Left hindlimb (tissue), 1 donor: ENCODE data around the gene RNF212.

Source experiments
- DNase-seq: peaks from one replicate; pipeline ENCODE4 v3.0.0-alpha.2; 2018

Gene RNF212

GRCh38 chr4:1087371-1087770, 26.0 kb downstream of the RNF212 start:
- no peak for DNase-seq

DNA sequence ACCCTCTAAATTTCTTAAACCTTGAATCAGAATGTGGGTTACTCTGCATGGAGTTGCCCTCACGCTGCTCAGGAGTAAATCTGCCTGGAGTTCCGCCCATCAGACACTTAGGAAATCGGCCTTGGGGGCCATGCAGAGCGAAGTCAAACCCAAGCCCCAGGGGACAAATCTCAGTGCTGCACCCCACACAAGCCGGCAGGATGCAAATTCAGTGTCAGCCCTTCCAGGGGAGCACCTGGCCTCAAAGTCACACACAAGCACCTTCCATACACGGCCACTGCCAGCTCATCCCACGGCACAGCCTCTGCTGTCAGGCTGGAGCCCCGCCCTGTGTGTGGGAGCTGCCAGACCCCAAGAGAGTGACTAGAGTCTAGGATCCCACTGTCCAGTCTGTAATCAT, 27.4 kb downstream of the RNF212 start:
- no peak for DNase-seq

DNA sequence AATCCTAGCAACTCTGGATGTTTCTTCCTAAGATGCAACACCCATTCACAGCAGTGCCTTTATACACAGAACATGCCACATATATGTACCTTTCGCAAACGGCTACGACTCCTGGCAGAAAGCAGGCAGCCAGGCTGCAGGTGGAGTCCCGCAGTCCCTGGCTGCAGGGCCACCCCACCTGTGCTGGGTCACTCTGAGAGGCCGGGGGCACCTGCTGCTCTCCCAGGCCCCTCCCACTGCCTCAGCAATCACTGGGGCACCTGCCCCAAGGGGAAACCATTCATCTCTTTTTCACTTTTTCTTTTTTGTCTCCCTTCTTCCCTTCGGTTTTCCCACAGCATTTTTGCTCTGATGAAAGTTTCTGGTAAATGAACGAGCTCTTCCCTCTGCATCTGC, 28.0 kb downstream of the RNF212 start:
- no peak for DNase-seq

- DNase-seq = no peak
These were observed 28.5 kb downstream of the RNF212 start for GRCh38 chr4:1084796-1085403.

DNA sequence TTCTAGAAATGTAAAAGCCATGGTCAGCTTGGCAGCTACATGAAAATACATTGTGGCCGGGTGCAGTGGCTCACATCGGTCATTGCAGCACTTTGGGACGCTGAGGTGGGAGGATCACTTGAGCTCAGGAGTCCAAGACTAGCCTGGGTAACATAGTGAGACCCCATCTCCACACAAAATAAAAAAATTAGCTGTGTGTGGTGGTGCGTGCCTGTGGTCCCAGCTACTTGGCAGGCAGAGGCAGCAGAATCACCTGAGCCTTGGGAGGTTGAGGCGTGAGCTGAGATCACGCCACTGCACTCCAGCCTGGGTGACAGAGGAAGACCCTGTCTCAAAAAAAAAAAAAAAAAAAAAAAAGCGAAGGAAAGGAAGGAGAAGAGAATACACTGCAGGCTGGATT, 29.0 kb downstream of the RNF212 start:
- no peak for DNase-seq

DNA sequence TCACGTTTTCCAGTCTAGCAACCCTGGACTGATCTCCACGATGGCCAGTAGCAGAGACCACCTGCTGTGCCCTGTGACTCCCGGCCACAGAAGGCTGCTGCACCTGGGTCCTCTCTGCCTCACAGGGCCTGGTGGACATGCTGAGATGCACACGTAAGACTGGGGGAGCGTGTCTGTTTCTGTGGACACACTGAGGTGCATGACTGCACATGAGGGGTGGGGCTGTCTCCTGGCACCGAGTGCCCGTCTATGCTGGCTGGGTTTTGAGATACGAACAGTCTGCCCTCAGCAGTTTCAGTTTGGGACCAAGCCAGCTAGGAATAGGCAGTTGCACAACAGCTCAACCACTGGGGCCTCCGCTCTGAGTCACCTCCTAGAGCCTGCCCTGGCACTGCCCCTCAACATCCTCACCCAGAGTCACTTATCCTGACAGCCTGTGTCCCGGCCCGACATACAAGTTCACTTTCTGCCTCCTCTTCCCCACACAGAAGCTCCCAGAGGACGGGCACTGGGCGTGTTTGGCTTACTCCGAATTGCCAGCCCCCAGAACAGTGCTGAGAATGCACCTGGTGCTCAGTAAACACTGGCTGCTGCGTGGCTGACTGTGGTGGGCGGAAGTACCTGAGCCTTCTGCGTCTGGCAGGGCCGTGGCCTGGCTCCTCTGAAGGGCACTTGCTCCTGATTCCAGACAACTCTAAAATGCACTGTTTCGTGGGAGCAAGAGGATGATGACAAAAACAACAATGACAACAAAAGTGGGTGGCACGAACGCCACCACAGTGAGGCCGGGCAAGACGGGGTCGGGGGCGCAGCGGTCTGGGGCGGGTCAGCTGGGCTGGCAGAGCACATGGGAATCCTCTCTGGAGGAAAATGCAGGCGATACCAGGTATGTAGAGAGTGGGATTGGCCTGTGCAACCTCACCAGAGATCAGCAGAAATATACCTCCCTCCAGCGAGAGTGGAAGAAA, 30.9 kb downstream of the RNF212 start:
- no peak for DNase-seq

GRCh38 chr4:1081689-1082040, 31.7 kb downstream of the RNF212 start:
- DNase-seq = no peak

GRCh38 chr4:1080961-1081688, 32.2 kb downstream of the RNF212 start:
- DNase-seq = no peak

DNA sequence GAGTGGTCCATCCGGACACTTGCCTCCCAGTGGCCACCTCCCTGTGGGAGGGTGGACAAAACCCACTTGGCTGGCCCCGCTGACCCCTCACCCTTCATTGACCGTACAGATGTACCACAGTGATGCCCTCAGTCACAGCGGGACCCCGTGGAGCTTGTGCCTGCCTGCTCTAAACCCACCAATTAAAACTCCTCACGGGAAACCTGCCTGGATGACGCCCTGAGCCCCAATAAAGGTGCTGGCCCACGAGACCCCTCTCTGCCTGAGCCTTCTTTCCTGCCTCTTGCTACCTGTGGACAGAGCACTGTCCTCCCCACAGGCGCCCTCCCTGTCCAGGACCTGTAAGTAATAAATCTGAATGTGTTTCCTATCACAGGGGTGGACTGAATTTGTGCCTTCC, 32.9 kb downstream of the RNF212 start:
- DNase-seq = no peak

DNA sequence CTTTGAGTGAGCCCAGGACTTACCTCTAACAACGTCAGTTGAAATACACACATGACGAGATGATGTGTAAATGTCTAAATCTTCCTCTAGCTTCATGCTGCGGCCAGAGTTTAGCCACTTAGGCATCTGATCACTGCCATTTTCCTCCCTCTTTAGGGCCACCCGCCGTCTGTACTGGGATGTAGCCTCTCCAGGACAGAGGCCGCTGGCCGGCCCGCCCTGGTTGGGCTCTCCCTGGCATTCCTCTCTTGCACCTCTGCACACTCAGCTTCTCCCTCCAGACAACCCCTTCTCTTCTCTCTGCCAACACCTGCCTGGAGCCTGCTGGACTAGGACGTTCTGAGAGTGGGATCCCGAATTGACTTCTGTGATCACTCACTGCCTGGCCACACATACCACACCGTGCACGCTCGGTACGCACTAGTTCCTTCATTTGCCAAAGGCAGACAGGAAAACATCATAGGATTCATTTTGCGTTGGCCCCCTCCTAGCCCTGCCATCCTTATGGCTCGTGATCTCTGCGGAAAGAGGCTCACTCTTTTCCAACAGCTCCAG, 33.6 kb downstream of the RNF212 start:
- DNase-seq = no peak

GRCh38 chr4:1078490-1078889, 34.9 kb downstream of the RNF212 start:
- no peak for DNase-seq

GRCh38 chr4:1077711-1078477, 35.5 kb downstream of the RNF212 start:
- DNase-seq = no peak

DNA sequence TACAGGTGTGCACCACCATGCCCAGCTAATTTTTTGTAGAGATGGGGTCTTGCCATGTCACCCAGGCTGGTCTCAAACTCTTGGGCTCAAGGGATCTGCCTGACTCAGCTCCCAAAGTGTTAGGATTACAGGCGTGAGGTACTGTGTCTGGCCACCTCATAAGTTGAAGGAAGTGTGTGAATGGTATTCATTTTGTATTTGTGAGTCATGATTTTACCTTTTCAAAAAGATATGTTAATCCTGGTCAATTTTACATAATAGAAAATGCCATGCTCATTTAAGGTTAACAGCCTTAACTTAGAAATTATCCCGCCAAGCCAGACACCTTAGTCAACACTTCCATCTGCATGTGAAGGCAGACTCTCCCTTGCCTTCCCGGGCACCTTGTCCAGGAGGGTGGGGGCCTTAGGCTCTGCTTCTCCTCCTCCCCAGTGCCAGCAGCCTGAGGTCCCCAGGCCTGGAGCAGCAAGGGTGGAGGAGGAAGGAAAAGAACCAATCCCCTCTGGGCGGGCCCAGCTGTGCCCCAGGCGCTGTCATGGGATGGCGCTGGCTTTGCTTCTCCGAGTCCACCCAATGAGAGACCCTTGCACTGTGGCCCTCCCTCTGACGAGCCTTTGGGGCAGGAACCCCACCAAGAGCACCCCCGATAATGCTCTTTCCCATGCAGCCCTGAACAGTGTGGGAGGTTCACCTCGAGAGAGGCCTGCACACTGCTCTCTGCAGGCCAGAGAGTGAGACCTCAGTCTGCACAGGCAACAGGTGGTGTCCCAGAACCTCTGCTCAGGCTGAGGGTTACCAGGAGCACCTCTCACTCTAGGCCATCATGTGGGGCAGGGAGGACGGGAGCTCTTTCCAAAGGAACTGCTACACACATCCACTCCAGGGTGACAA, 37.3 kb downstream of the RNF212 start:
- no peak for DNase-seq

DNA sequence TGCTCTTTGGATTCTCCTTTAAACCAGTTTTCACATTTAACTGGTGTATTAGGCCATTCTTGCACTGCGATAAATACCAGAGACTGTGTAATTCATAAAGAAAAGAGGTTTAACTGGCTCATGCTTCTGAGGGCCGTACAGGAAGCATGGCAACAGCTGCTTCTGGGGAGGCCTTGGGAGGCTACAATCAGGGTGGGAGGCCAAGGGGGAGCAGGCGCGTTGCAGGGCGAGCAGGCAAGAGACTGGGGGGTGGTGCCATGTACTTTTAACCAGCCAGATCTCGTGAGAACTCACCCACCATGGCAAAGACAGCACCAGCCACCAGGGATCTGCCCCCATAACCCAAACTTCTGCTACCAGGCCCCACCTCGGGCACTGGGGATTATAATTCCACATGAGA, 38.1 kb downstream of the RNF212 start:
- no peak for DNase-seq

DNA sequence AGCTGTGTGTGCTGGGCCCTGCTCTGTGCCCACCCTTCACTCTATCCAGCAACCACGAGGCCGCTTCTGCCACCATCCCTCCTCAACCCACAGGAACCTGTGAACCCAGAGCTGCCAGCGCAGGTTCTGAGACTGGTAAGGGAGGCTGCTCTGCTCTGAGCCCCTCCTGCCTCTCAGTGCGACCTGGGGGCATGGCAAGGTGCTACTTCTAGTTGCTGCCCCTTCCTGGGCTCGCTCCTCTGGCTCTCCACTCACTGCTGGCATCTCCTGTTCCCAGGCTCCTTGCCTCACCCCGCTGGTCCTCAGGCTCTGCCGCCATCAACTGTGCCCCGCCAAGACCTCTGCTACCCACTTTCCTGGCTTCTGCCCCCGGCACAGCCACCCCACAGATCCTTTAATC, 39.3 kb downstream of the RNF212 start:
- no peak for DNase-seq

DNA sequence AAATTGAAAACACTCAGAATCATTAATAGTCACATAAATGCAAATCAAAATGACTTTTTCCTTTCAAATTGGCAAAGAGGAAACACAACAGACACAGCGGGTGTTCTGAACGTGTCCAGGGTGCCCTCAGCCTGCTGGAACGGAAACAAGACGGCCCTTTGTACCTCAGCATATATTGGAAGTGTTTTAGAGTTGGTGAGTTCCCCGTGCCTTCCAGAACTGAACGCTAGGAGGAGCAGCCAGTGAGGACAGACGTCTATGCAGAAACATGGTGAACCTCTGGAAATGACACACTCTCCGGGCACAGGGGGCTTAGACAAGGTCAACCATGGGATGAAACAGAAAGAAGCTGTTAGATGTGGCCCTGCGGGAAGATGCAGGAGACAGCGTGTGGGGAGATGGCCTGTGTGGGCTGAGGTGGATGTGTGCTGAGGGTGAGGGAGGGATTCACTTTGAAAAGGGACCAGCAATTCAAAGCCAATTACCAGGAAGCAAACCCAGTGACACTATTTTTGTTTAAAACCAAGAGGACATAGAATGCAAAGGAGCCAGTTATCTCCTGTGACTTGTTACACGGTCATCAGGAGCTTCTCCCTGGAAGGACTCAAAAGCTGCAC, 40.4 kb downstream of the RNF212 start:
- DNase-seq = no peak

GRCh38 chr4:1069394-1069793, 44.0 kb downstream of the RNF212 start:
- DNase-seq = no peak

- DNase-seq = no peak
These were observed 47.6 kb downstream of the RNF212 start for GRCh38 chr4:1065732-1066131.

GRCh38 chr4:1062419-1062818, 50.9 kb downstream of the RNF212 start:
- DNase-seq = no peak

GRCh38 chr4:1061760-1062159, 51.6 kb downstream of the RNF212 start:
- DNase-seq = no peak

DNA sequence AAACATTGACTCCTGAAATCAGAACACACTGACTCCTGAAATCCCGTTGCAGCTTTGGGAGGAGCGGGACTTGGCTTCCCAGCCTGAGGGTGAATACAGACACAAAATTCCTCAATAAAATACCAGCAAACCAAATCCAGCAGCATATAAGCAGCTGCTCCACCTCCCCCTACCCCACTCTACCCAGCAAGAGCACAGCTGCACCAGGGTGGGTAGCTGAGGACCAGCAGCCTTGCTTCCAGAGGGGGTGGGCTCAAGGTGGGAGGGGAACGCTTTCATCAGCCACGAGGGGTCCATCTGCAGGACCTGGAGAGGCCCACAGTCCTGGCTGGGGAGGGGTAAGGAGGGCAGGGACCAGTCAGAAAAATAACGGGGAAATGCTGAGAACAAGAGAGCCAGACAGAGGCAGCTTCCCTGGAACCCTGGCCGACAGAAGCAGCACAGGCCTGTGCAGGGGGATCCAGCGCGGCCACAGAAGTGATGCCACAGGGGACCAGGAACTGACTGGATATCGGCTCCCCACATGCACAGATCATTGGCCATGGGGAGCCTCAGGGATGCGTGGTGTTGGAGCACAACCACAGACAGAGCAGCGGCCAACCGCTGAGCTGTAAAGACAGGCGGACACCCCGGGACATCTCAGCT, 52.2 kb downstream of the RNF212 start:
- DNase-seq = no peak
